Calu3 (cell line): ENCODE data around the gene AMT. TPM values are rescaled to one million over a fixed set of nuclear protein-coding genes. Genes with fewer than 3 reads are reported as not detected.

Experiments
- BruUV-seq: library from RNA; stranded (reverse); fragments of 400-500 nt; replicated peaks from 2 replicates; lab custom pipeline; 2021; lab: Mats Ljungman, UMichigan
- CTCF ChIA-PET: fragments of 300-600 bp; sonication (Branson Sonifier 250); formaldehyde crosslinking; loops from one replicate; lab custom pipeline; 2022; ENCODE audit warnings: antibody characterized with exemption; lab: Charles Lee
- DNase-seq: peaks from one replicate; pipeline ENCODE4 v3.0.0; 2022
- H3K27ac Mint-ChIP-seq: one replicate; pipeline ENCODE4 v1.8.0; 2022; ENCODE audit warnings: mixed read lengths; ENCODE audit not compliant: unreplicated experiment
- H3K27me3 Mint-ChIP-seq: one replicate; pipeline ENCODE4 v1.8.0; 2022; ENCODE audit warnings: mixed read lengths; ENCODE audit not compliant: unreplicated experiment
- H3K36me3 Mint-ChIP-seq: one replicate; pipeline ENCODE4 v1.8.0; 2022; ENCODE audit warnings: mild to moderate bottlenecking, moderate library complexity, mixed read lengths; ENCODE audit not compliant: insufficient read depth, unreplicated experiment
- H3K4me1 Mint-ChIP-seq: one replicate; pipeline ENCODE4 v1.8.0; 2022; ENCODE audit warnings: mild to moderate bottlenecking, low read depth, mixed read lengths; ENCODE audit not compliant: unreplicated experiment
- H3K4me3 Mint-ChIP-seq: one replicate; pipeline ENCODE4 v1.8.0; 2022; ENCODE audit warnings: mild to moderate bottlenecking, low read depth, moderate library complexity, mixed read lengths; ENCODE audit not compliant: unreplicated experiment
- H3K9me3 Mint-ChIP-seq: one replicate; pipeline ENCODE4 v1.8.0; 2022; ENCODE audit warnings: low read depth, mixed read lengths; ENCODE audit not compliant: unreplicated experiment
- CTCF ChIP-seq: fragments of 200-600 bp; IDR thresholded peaks from one replicate; pipeline ENCODE4 v1.8.0; 2022; ENCODE audit warnings: antibody characterized with exemption; ENCODE audit not compliant: unreplicated experiment
- intact Hi-C: fragments of 100-400 bp; cut with micrococcal nuclease; formaldehyde crosslinking; loops from one replicate; pipeline ENCODE4 v1.10.0; 2022; ENCODE audit not compliant: unreplicated experiment
- total RNA-seq: library from RNA; stranded (reverse); gene quantifications from 2 replicates; pipeline ENCODE4 v1.2.3, GENCODE V29; 2022

The AMT gene
- total RNA-seq, 1 experiment from 2014 or later, result 9.7 TPM

GRCh38 chr3:49414753-49415152 lies 7.5 kb downstream of the AMT start:
- no TSS peak for BruUV-seq
- CTCF ChIA-PET, result interaction anchor here (1.6 kb wide), 1 partner anchor 14 kb away, joined by 5 read pairs; the partner anchor contains the start of gene NICN1
- Mint-ChIP-seq H3K27ac (no peak overlapping the region), H3K9me3 (no peaks in the 10 kb centered on the region), H3K27me3 (no peaks in the 10 kb centered on the region), H3K4me3 (no peak overlapping the region), H3K36me3 (peaks cover 48% of the 10 kb centered on the region), H3K4me1 (peaks cover 24% of the 10 kb centered on the region)
- no peak for TF ChIP-seq CTCF
- intact Hi-C loops, result loop anchor here (1.0 to 5.0 kb wide), 2 partner anchors 35 to 62 kb away; no protein-coding TSS in a partner anchor
- DNase-seq, result no peak

GRCh38 chr3:49413338-49413734 lies 8.9 kb downstream of the AMT start:
- Mint-ChIP-seq H3K36me3 (peaks cover 53% of the 10 kb centered on the region), H3K27me3 (no peaks in the 10 kb centered on the region), H3K4me3 (peak overlapping the region; percentile 91), H3K4me1 (peaks cover 24% of the 10 kb centered on the region), H3K27ac (peak overlapping the region; percentile 100), H3K9me3 (no peaks in the 10 kb centered on the region)
- TF ChIP-seq CTCF, result no peak
- no peak for DNase-seq
- intact Hi-C loops, result loop anchor here (5.0 kb wide), 1 partner anchor 61 kb away; no protein-coding TSS in a partner anchor
- no TSS peak for BruUV-seq
- CTCF ChIA-PET, result interaction anchor here (1.4 kb wide), 1 partner anchor 16 kb away, joined by 4 read pairs; the partner anchor contains the start of gene NICN1

GRCh38 chr3:49412632-49413337 lies 9.5 kb downstream of the AMT start:
- H3K4me1 Mint-ChIP-seq, result peaks cover 28% of the 10 kb centered on the region
- CTCF ChIA-PET, result interaction anchor here (0.6 to 2.3 kb wide), 3 partner anchors 16 to 73 kb away, joined by 3 to 10 read pairs (median 4); partner anchors contain the start of genes NICN1 and USP4
- peaks cover 49% of the 10 kb centered on the region for H3K36me3 Mint-ChIP-seq
- TF ChIP-seq CTCF, result no peak
- H3K27ac Mint-ChIP-seq, result peak overlapping the region; percentile 100
- no peaks in the 10 kb centered on the region for H3K27me3 Mint-ChIP-seq
- no peak for DNase-seq
- intact Hi-C loops, result loop anchor here (5.0 kb wide), 1 partner anchor 60 kb away; no protein-coding TSS in a partner anchor
- no TSS peak for BruUV-seq
- no peaks in the 10 kb centered on the region for H3K9me3 Mint-ChIP-seq
- H3K4me3 Mint-ChIP-seq, result peak overlapping the region; percentile 91

GRCh38 chr3:49411968-49412631 lies 10.2 kb downstream of the AMT start, which contains the start of the genes RHOA and TCTA:
TSS of gene RHOA (minus strand) at chr3:49411976. CDS start at chr3:49375589, 36,387 bp downstream.
TSS of gene TCTA (plus strand) at chr3:49412423. CDS start at chr3:49412427, 4 bp downstream.
- Mint-ChIP-seq H3K27me3 (no peaks in the 10 kb centered on the region), H3K27ac (peak within 1 kb of the TSS; percentile 100), H3K9me3 (no peaks in the 10 kb centered on the region), H3K4me3 (peak within 1 kb of the TSS; percentile 91), H3K36me3 (peaks cover 45% of the 10 kb centered on the region), H3K4me1 (peaks cover 35% of the 10 kb centered on the region)
- CTCF ChIA-PET, result interaction anchor here (0.5 to 2.3 kb wide), 7 partner anchors 13 to 72 kb away, joined by 3 to 11 read pairs (median 3); partner anchors contain the start of genes NICN1 and USP4
- BruUV-seq, result TSS peak; percentile 64
- no peak for TF ChIP-seq CTCF
- intact Hi-C loops, result loop anchor here (5.0 kb wide), 1 partner anchor 60 kb away; no protein-coding TSS in a partner anchor
- peak; percentile 98 for DNase-seq
